Smooth muscle cell (in vitro differentiated cells): ENCODE measurements around the gene EPOP. TPM values are rescaled to one million over a fixed set of nuclear protein-coding genes. Genes with fewer than 3 reads are reported as not detected.
A peak's percentile ranks its signal among the peaks of the same experiment; 100 is the strongest.

ENCODE experiments used
- DNase-seq: peaks from one replicate; lab custom pipeline; 2025; ENCODE audit not compliant: unreplicated experiment; lab: John Stamatoyannopoulos, UW
- H2AFZ ChIP-seq: fragments of 200-600 bp; sonication (generic); 2 replicates; pipeline ENCODE4 v1.6.0; 2016; ENCODE audit warnings: antibody characterized with exemption, low read depth, mild to moderate bottlenecking
- H3F3A ChIP-seq: fragments of 200-600 bp; sonication (generic); 2 replicates; pipeline ENCODE4 v1.6.0; 2017; ENCODE audit warnings: antibody characterized with exemption, low read depth
- H3K27ac ChIP-seq: fragments of 200-600 bp; sonication (generic); 2 replicates; pipeline ENCODE4 v1.5.1; 2016; ENCODE audit warnings: low read depth, mild to moderate bottlenecking
- H3K27me3 ChIP-seq: fragments of 200-600 bp; sonication (generic); 2 replicates; pipeline ENCODE4 v1.6.1; 2016; ENCODE audit warnings: low read depth, mild to moderate bottlenecking
- H3K36me3 ChIP-seq: fragments of 200-600 bp; sonication (generic); 2 replicates; pipeline ENCODE4 v1.5.1; 2016; ENCODE audit warnings: low read depth
- H3K4me1 ChIP-seq: fragments of 200-600 bp; sonication (generic); 2 replicates; pipeline ENCODE4 v1.5.1; 2016; ENCODE audit warnings: low read depth
- H3K4me2 ChIP-seq: fragments of 200-600 bp; sonication (generic); 2 replicates; pipeline ENCODE4 v1.6.0; 2016; ENCODE audit warnings: mild to moderate bottlenecking
- H3K4me3 ChIP-seq: fragments of 200-600 bp; sonication (generic); 2 replicates; pipeline ENCODE4 v1.5.1; 2016; ENCODE audit warnings: mild to moderate bottlenecking
- H3K79me2 ChIP-seq: fragments of 200-600 bp; sonication (generic); 2 replicates; pipeline ENCODE4 v1.6.0; 2016; ENCODE audit warnings: low read depth, mild to moderate bottlenecking
- H3K9ac ChIP-seq: fragments of 200-600 bp; sonication (generic); 2 replicates; pipeline ENCODE4 v1.6.0; 2016; ENCODE audit warnings: low read depth
- H3K9me3 ChIP-seq: fragments of 200-600 bp; sonication (generic); replicated peaks from 2 replicates; pipeline ENCODE4 v1.5.1; 2016; ENCODE audit warnings: low read depth
- H4K20me1 ChIP-seq: fragments of 200-600 bp; sonication (generic); 2 replicates; pipeline ENCODE4 v1.6.0; 2016; ENCODE audit warnings: low read depth
- CTCF ChIP-seq: fragments of 200-600 bp; sonication (generic); IDR thresholded peaks from 2 replicates; pipeline ENCODE4 v1.5.1; 2017; ENCODE audit warnings: borderline replicate concordance, mild to moderate bottlenecking, antibody characterized with exemption; ENCODE audit not compliant: insufficient read depth, poor library complexity, severe bottlenecking
- WGBS: methylation state at CpG from one replicate; pipeline ENCODE4 v1.1.7; 2016; ENCODE audit warnings: low lambda C conversion rate; 5-methylcytosine and 5-hydroxymethylcytosine counted together
- polyA plus RNA-seq: library from polyadenylated mRNA; unstranded; fragments of >200 nt; fragmentation: Nextera tagmentation; extraction: Ambion mirVana; gene quantifications from 2 replicates; pipeline ENCODE4 v1.2.1, GENCODE V29; 2016
- total RNA-seq: library from RNA; depleted of rRNA; stranded (reverse); fragments of >200 nt; gene quantifications from 2 replicates; pipeline ENCODE4 v1.2.3, GENCODE V29; 2014

Gene EPOP
- 0.85 and 1.6 TPM in 2 replicates for total RNA-seq
- 0.24 and 0.40 TPM in 2 replicates for polyA plus RNA-seq

- Histone ChIP-seq H3K4me1 (peaks cover 14% of the 10 kb centered on the region), H3K9me3 (no peaks in the 10 kb centered on the region), H2AFZ (peak within 1 kb of the TSS; percentile 79), H3F3A (no peaks in the 10 kb centered on the region), H3K27me3 (peaks cover 53% of the 10 kb centered on the region), H4K20me1 (peaks cover 12% of the 10 kb centered on the region), H3K79me2 (no peaks in the 10 kb centered on the region), H3K9ac (peak within 1 kb of the TSS; percentile 54), H3K36me3 (no peaks in the 10 kb centered on the region), H3K4me3 (peak within 1 kb of the TSS; percentile 69), H3K4me2 (peak within 1 kb of the TSS; percentile 95), H3K27ac (no peak within 1 kb of the TSS)
- no peak for TF ChIP-seq CTCF
- 6% methylated on average over 56 of the region's 80 CpGs for WGBS
- DNase-seq: peak; percentile 59
Observed at GRCh38 chr17:38674749-38675615, at the start of gene EPOP. TSS of gene EPOP (minus strand) at chr17:38674957. CDS start at chr17:38674495, 462 bp downstream.

DNA sequence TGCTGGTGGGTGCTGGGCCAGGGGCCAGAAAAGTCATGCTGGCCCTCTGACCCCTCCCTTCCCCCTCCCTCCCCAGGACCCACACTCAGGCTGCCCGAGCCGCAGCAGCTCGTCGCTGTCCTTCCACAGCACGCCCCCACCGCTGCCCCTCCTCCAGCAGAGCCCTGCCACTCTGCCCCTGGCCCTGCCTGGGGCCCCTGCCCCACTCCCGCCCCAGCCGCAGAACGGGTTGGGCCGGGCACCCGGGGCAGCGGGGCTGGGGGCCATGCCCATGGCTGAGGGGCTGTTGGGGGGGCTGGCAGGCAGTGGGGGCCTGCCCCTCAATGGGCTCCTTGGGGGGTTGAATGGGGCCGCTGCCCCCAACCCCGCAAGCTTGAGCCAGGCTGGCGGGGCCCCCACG lies 47.0 kb upstream of the EPOP start:
- Histone ChIP-seq H3K4me2 (no peak overlapping the region), H3K9ac (no peak overlapping the region), H2AFZ (no peak overlapping the region), H3K27me3 (no peaks in the 10 kb centered on the region), H3K4me3 (no peak overlapping the region), H3K79me2 (no peaks in the 10 kb centered on the region), H4K20me1 (no peaks in the 10 kb centered on the region), H3F3A (no peaks in the 10 kb centered on the region), H3K4me1 (peaks cover 11% of the 10 kb centered on the region), H3K27ac (no peak overlapping the region), H3K36me3 (no peaks in the 10 kb centered on the region), H3K9me3 (no peaks in the 10 kb centered on the region)
- no peak for TF ChIP-seq CTCF
- 77% methylated on average over 2 of the region's 16 CpGs for WGBS
- no peak for DNase-seq

- no peaks in the 10 kb centered on the region for H3K36me3 ChIP-seq
- H3K9ac ChIP-seq: no peak overlapping the region
- no peak overlapping the region for H3K4me2 ChIP-seq
- H3F3A ChIP-seq: no peaks in the 10 kb centered on the region
- WGBS: 96% methylated on average over 6 of the region's 6 CpGs
- peaks cover 11% of the 10 kb centered on the region for H3K4me1 ChIP-seq
- H3K4me3 ChIP-seq: no peak overlapping the region
- TF ChIP-seq CTCF: no peak
- DNase-seq: no peak
- H4K20me1 ChIP-seq: no peaks in the 10 kb centered on the region
- no peaks in the 10 kb centered on the region for H3K27me3 ChIP-seq
- no peaks in the 10 kb centered on the region for H3K9me3 ChIP-seq
- no peaks in the 10 kb centered on the region for H3K79me2 ChIP-seq
- H2AFZ ChIP-seq: no peak overlapping the region
- no peak overlapping the region for H3K27ac ChIP-seq
Observed at GRCh38 chr17:38720941-38721340, 46.2 kb upstream of the EPOP start.
